Stomach smooth muscle (tissue), 2 donors: ENCODE results near the gene KLF4.

Experiments used
- H3K27ac ChIP-seq: one replicate; pipeline ENCODE4 v1.7.0; 2013; ENCODE audit warnings: mild to moderate bottlenecking, low read length, inconsistent platforms
- H3K27me3 ChIP-seq, 2 donors: one replicate each; pipeline ENCODE4 v1.7.0; 2013; ENCODE audit warnings: low read length in 2 of 2; ENCODE audit not compliant: insufficient read depth in 2 of 2, control insufficient read depth in 1 of 2
- H3K36me3 ChIP-seq, 2 donors: one replicate each; pipeline ENCODE4 v1.7.0; 2013; ENCODE audit warnings: low read length in 2 of 2; ENCODE audit not compliant: control insufficient read depth in 2 of 2, insufficient read depth in 2 of 2
- H3K4me1 ChIP-seq: one replicate; pipeline ENCODE4 v1.7.0; 2013; ENCODE audit warnings: low read length; ENCODE audit not compliant: control insufficient read depth, insufficient read depth
- H3K4me3 ChIP-seq, 2 donors: one replicate each; pipeline ENCODE4 v1.7.0; 2013; ENCODE audit warnings: low read length in 2 of 2
- H3K9ac ChIP-seq, 2 donors: one replicate each; pipeline ENCODE4 v1.7.0; 2013; ENCODE audit warnings: low read length in 2 of 2, mild to moderate bottlenecking in 1 of 2
- H3K9me3 ChIP-seq, 2 donors: one replicate each; pipeline ENCODE4 v1.7.0; 2013; ENCODE audit warnings: low read length in 2 of 2; ENCODE audit not compliant: control insufficient read depth in 2 of 2
- donor health status: healthy.
- donor health status: Pancreatic carcinoma.

The KLF4 gene

DNA sequence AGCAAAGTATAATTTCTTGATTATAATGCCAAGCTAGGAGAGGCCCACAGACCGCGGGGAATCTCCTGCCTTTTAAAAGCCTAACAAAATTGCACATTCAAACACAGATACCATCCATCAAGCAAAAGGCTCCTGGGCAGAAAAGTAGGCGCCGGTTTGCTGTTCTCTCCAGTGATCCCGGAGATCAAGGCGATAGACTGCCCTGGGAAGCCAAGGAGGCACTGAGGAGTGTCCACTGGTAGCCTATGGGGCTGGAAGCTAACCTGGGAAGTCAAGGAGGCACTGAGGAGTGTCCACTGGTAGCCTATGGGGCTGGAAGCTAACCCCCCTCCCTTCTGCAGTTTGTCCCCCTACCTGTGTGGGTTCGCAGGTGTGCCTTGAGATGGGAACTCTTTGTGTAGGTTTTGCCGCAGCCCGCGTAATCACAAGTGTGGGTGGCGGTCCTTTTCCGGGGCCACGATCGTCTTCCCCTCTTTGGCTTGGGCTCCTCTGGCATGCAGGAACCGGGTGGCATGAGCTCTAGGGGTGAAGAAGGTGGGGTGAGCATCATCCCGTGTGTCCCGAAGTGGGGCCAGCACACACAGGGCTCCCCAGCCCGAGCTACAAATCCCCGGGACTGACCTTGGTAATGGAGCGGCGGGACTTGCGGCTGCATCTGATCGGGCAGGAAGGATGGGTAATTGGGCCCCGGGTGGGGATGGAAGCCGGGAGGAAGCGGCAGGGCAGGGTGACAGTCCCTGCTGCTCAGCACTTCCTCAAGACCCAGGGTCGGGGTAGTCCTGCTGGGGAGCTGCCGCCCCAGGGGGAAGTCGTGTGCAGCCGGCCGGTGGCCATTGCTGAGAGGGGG, 2.7 kb downstream of the KLF4 start:
- Histone ChIP-seq H3K4me1 (peaks cover 33% of the 10 kb centered on the region), H3K4me3 (peak overlapping the region; percentile 87 to 88), H3K27me3 (no peaks in the 10 kb centered on the region), H3K27ac (peak overlapping the region; percentile 18), H3K36me3 (peaks cover 5 to 9% of the 10 kb centered on the region in 2 donors), H3K9ac (peak overlapping the region; percentile 28 to 47), H3K9me3 (no peaks in the 10 kb centered on the region)

GRCh38 chr9:107485458-107486043, 4.0 kb downstream of the KLF4 start:
- Histone ChIP-seq H3K27me3 (no peaks in the 10 kb centered on the region), H3K9me3 (no peaks in the 10 kb centered on the region), H3K27ac (peak overlapping the region; percentile 18), H3K4me3 (peak overlapping the region in 1 of 2 donors; percentile 88), H3K9ac (no peak overlapping the region), H3K4me1 (peaks cover 22% of the 10 kb centered on the region), H3K36me3 (peaks cover 5 to 9% of the 10 kb centered on the region in 2 donors)

GRCh38 chr9:107484117-107484723, 5.3 kb downstream of the KLF4 start:
- Histone ChIP-seq H3K9ac (no peak overlapping the region), H3K36me3 (peaks cover 5 to 9% of the 10 kb centered on the region in 2 donors), H3K9me3 (no peaks in the 10 kb centered on the region), H3K4me1 (peaks cover 15% of the 10 kb centered on the region), H3K27ac (no peak overlapping the region), H3K27me3 (no peaks in the 10 kb centered on the region), H3K4me3 (no peak overlapping the region)

- H3K27me3 ChIP-seq, result no peaks in the 10 kb centered on the region
- no peak overlapping the region for H3K4me3 ChIP-seq
- peaks cover 12% of the 10 kb centered on the region for H3K4me1 ChIP-seq
- H3K27ac ChIP-seq, result no peak overlapping the region
- H3K36me3 ChIP-seq, result peaks cover 5 to 9% of the 10 kb centered on the region in 2 donors
- no peaks in the 10 kb centered on the region for H3K9me3 ChIP-seq
- no peak overlapping the region for H3K9ac ChIP-seq
Observed at GRCh38 chr9:107483666-107484065, 5.9 kb downstream of the KLF4 start.

GRCh38 chr9:107481035-107481434, 8.5 kb downstream of the KLF4 start:
- Histone ChIP-seq H3K4me3 (no peak overlapping the region), H3K27me3 (no peaks in the 10 kb centered on the region), H3K9me3 (no peaks in the 10 kb centered on the region), H3K4me1 (no peaks in the 10 kb centered on the region), H3K9ac (no peak overlapping the region), H3K27ac (no peak overlapping the region), H3K36me3 (peaks cover 0 to 5% of the 10 kb centered on the region in 2 donors)

GRCh38 chr9:107480386-107480789, 9.2 kb downstream of the KLF4 start:
- H3K4me3 ChIP-seq, result no peak overlapping the region
- peaks cover 0 to 2% of the 10 kb centered on the region in 2 donors for H3K36me3 ChIP-seq
- no peak overlapping the region for H3K27ac ChIP-seq
- no peak overlapping the region for H3K9ac ChIP-seq
- no peaks in the 10 kb centered on the region for H3K4me1 ChIP-seq
- H3K27me3 ChIP-seq, result no peaks in the 10 kb centered on the region
- no peaks in the 10 kb centered on the region for H3K9me3 ChIP-seq

GRCh38 chr9:107478805-107479204, 10.8 kb downstream of the KLF4 start:
- no peaks in the 10 kb centered on the region for H3K27me3 ChIP-seq
- H3K9me3 ChIP-seq, result no peaks in the 10 kb centered on the region
- H3K4me1 ChIP-seq, result no peaks in the 10 kb centered on the region
- H3K36me3 ChIP-seq, result no peaks in the 10 kb centered on the region
- H3K27ac ChIP-seq, result no peak overlapping the region
- H3K4me3 ChIP-seq, result no peak overlapping the region
- H3K9ac ChIP-seq, result no peak overlapping the region

- Histone ChIP-seq H3K36me3 (no peaks in the 10 kb centered on the region), H3K27me3 (no peaks in the 10 kb centered on the region), H3K27ac (no peak overlapping the region), H3K4me1 (no peaks in the 10 kb centered on the region), H3K9ac (no peak overlapping the region), H3K4me3 (no peak overlapping the region), H3K9me3 (no peaks in the 10 kb centered on the region)
Observed at GRCh38 chr9:107474124-107474523, 15.4 kb downstream of the KLF4 start.

GRCh38 chr9:107472581-107473340, 16.8 kb downstream of the KLF4 start:
- no peaks in the 10 kb centered on the region for H3K36me3 ChIP-seq
- no peak overlapping the region for H3K9ac ChIP-seq
- no peaks in the 10 kb centered on the region for H3K9me3 ChIP-seq
- H3K27ac ChIP-seq, result no peak overlapping the region
- H3K27me3 ChIP-seq, result no peaks in the 10 kb centered on the region
- no peak overlapping the region for H3K4me3 ChIP-seq
- H3K4me1 ChIP-seq, result no peaks in the 10 kb centered on the region

- Histone ChIP-seq H3K27me3 (no peaks in the 10 kb centered on the region), H3K27ac (no peak overlapping the region), H3K9ac (no peak overlapping the region), H3K4me1 (no peaks in the 10 kb centered on the region), H3K9me3 (no peaks in the 10 kb centered on the region), H3K4me3 (no peak overlapping the region), H3K36me3 (no peaks in the 10 kb centered on the region)
Observed at GRCh38 chr9:107471552-107471951, 18.0 kb downstream of the KLF4 start.
